SK-N-MC (cell line): ENCODE results near the gene SPATA1.
"Not testable (repeated sequence)": the region's sequence is repeated elsewhere in the genome, so short reads cannot be mapped to it uniquely, and the experiment has no call there.

Experiments used
- DNase-seq: peaks from one replicate; pipeline ENCODE4 v3.0.0-alpha.2; 2011; ENCODE audit warnings: low read depth, low spot score
- H3K27ac ChIP-seq: fragments of 200-600 bp; sonication (generic); 2 replicates; pipeline ENCODE4 v1.5.1; 2016; ENCODE audit warnings: mixed run types
- H3K36me3 ChIP-seq: fragments of 200-600 bp; sonication (generic); 2 replicates; pipeline ENCODE4 v1.6.1; 2017; ENCODE audit warnings: antibody characterized with exemption, low read length, mixed read lengths; ENCODE audit not compliant: insufficient read depth
- H3K4me3 ChIP-seq: fragments of 200-600 bp; sonication (generic); 2 replicates; pipeline ENCODE4 v1.5.1; 2016
- H3K9ac ChIP-seq: fragments of 200-600 bp; sonication (generic); 2 replicates; pipeline ENCODE4 v1.8.0; 2017; ENCODE audit warnings: mixed run types, mixed read lengths; ENCODE audit not compliant: insufficient read length
- H3K9me3 ChIP-seq: fragments of 200-600 bp; sonication (generic); 2 replicates; pipeline ENCODE4 v1.6.1; 2017; ENCODE audit warnings: low read depth, mild to moderate bottlenecking, antibody characterized with exemption, low read length, moderate library complexity, mixed read lengths
- EZH2 ChIP-seq: fragments of 200-600 bp; sonication (generic); IDR thresholded peaks from one replicate; pipeline ENCODE4 v1.6.1; 2017; ENCODE audit warnings: antibody characterized with exemption
- FOXP2 ChIP-seq: optimal IDR thresholded peaks from 2 replicates; pipeline ENCODE3; 2011; ENCODE audit warnings: mild to moderate bottlenecking, moderate library complexity; ENCODE audit not compliant: insufficient read depth; ENCODE audit errors: extremely low read length, control extremely low read depth
- POLR2AphosphoS5 ChIP-seq: IDR thresholded peaks from 2 replicates; pipeline ENCODE4 v1.6.1; 2012; ENCODE audit warnings: mild to moderate bottlenecking, low read depth, low read length, borderline replicate concordance

Gene SPATA1

GRCh38 chr1:84573967-84574842 is 68.0 kb downstream of the SPATA1 start, which contains the start of gene CTBS:
TSS of gene CTBS (minus strand) at chr1:84574440. CDS start at chr1:84574415, 25 bp downstream.
- TF ChIP-seq EZH2 (no peak), POLR2AphosphoS5 (peak; percentile 88), FOXP2 (no peak)
- peaks cover 12% of the 10 kb centered on the region; the same call in 1 of the 2 replicates for H3K36me3 ChIP-seq
- H3K27ac ChIP-seq: peak within 1 kb of the TSS; percentile 85

GRCh38 chr1:84574936-84575335 is 68.8 kb downstream of the SPATA1 start:
- Histone ChIP-seq H3K36me3 (0 out of 2 replicates have a peak, but pooled peaks cover 7% of the 10 kb centered on the region), H3K4me3 (peak overlapping the region; percentile 99), H3K9ac (peak overlapping the region; percentile 46), H3K27ac (no peak overlapping the region), H3K9me3 (peaks cover 5% of the 10 kb centered on the region; the same call in 1 of the 2 replicates)
- DNase-seq: no peak
- TF ChIP-seq EZH2: no peak
- TF ChIP-seq POLR2AphosphoS5: no peak
- TF ChIP-seq FOXP2: no peak

More at GRCh38 chr1:84573967-84574842, 68.0 kb downstream of the SPATA1 start, which contains the start of gene CTBS:
- H3K9ac ChIP-seq: peak within 1 kb of the TSS; percentile 96
- peak within 1 kb of the TSS; percentile 99 for H3K4me3 ChIP-seq
- DNase-seq: peak; percentile 35
- H3K9me3 ChIP-seq: peaks cover 4% of the 10 kb centered on the region; the same call in 1 of the 2 replicates

- Histone ChIP-seq H3K4me3 (no peak overlapping the region), H3K9ac (no peak overlapping the region), H3K9me3 (peaks cover 5% of the 10 kb centered on the region; the same call in 1 of the 2 replicates), H3K36me3 (no peaks in the 10 kb centered on the region), H3K27ac (no peak overlapping the region)
- TF ChIP-seq EZH2: no peak
- TF ChIP-seq POLR2AphosphoS5: no peak
- TF ChIP-seq FOXP2: no peak
- no peak for DNase-seq
Observed at GRCh38 chr1:84581648-84582047, 75.5 kb downstream of the SPATA1 start.

GRCh38 chr1:84582802-84583587 is 76.8 kb downstream of the SPATA1 start:
- DNase-seq: peak; percentile 84
- Histone ChIP-seq H3K9ac (peak overlapping the region; percentile 50), H3K27ac (peak overlapping the region; percentile 94), H3K4me3 (peak overlapping the region; percentile 60), H3K36me3 (no peaks in the 10 kb centered on the region), H3K9me3 (peaks cover 5% of the 10 kb centered on the region; the same call in 1 of the 2 replicates)
- TF ChIP-seq FOXP2 (peak; percentile 9), EZH2 (no peak), POLR2AphosphoS5 (peak; percentile 77)

GRCh38 chr1:84583648-84584047 is 77.5 kb downstream of the SPATA1 start:
- no peak for TF ChIP-seq EZH2
- TF ChIP-seq POLR2AphosphoS5: no peak
- no peak for TF ChIP-seq FOXP2
- Histone ChIP-seq H3K9me3 (peaks cover 5% of the 10 kb centered on the region; the same call in 1 of the 2 replicates), H3K4me3 (peak overlapping the region; percentile 60), H3K27ac (peak overlapping the region; percentile 94), H3K36me3 (no peaks in the 10 kb centered on the region), H3K9ac (peak overlapping the region; percentile 50)
- DNase-seq: no peak

- H3K27ac ChIP-seq: peak overlapping the region; percentile 94
Observed at GRCh38 chr1:84584126-84584525, 77.9 kb downstream of the SPATA1 start.

GRCh38 chr1:84585803-84586202 is 79.6 kb downstream of the SPATA1 start:
- Histone ChIP-seq H3K9me3 (no peaks in the 10 kb centered on the region; the same call in 1 of the 2 replicates), H3K27ac (no peak overlapping the region), H3K36me3 (no peaks in the 10 kb centered on the region), H3K9ac (no peak overlapping the region), H3K4me3 (no peak overlapping the region)
- no peak for DNase-seq
- TF ChIP-seq POLR2AphosphoS5 (no peak), FOXP2 (no peak), EZH2 (no peak)

More at GRCh38 chr1:84584126-84584525, 77.9 kb downstream of the SPATA1 start:
- Histone ChIP-seq H3K36me3 (no peaks in the 10 kb centered on the region), H3K4me3 (peak overlapping the region; percentile 60), H3K9me3 (peaks cover 2% of the 10 kb centered on the region; the same call in 1 of the 2 replicates), H3K9ac (no peak overlapping the region)
- no peak for TF ChIP-seq FOXP2
- TF ChIP-seq POLR2AphosphoS5: no peak
- TF ChIP-seq EZH2: no peak
- DNase-seq: no peak

GRCh38 chr1:84587099-84587498 is 80.9 kb downstream of the SPATA1 start:
- Histone ChIP-seq H3K9ac (no peak overlapping the region), H3K27ac (no peak overlapping the region), H3K36me3 (no peaks in the 10 kb centered on the region), H3K4me3 (no peak overlapping the region), H3K9me3 (no peaks in the 10 kb centered on the region; the same call in 1 of the 2 replicates)
- TF ChIP-seq POLR2AphosphoS5 (no peak), FOXP2 (no peak), EZH2 (no peak)
- DNase-seq: no peak

GRCh38 chr1:84594959-84595358 is 88.8 kb downstream of the SPATA1 start:
- not testable (repeated sequence) for H3K9me3 ChIP-seq, DNase-seq, H3K9ac ChIP-seq, H3K27ac ChIP-seq, H3K4me3 ChIP-seq, H3K36me3 ChIP-seq
